Stimulated activated effector memory CD8-positive, alpha-beta T cell treated with anti-CD3 and anti-CD28 coated beads, Interleukin-12 subunit alpha, Interleukin-12 subunit beta, amount 100 ng/mL, for 72 hours (primary cell): ENCODE measurements around the gene RCAN2.

Source experiments
- ATAC-seq: fragments of 150-1000 bp; cut with Tn5 transposase; 2 replicates; pipeline ENCODE4 v1.10.0; 2021
- DNase-seq, 2 donors: peaks; one replicate each; pipeline ENCODE4 v3.0.0; 2021 to 2022; ENCODE audit warnings: low spot score in 2 of 2
- H3K27ac Mint-ChIP-seq: one replicate; pipeline ENCODE4 v1.8.0; 2022; ENCODE audit warnings: mild to moderate bottlenecking, mixed read lengths
- H3K36me3 Mint-ChIP-seq: one replicate; pipeline ENCODE4 v1.8.0; 2022; ENCODE audit warnings: mild to moderate bottlenecking, mixed read lengths
- H3K4me1 Mint-ChIP-seq: one replicate; pipeline ENCODE4 v1.8.0; 2022; ENCODE audit warnings: mixed read lengths
- H3K4me3 Mint-ChIP-seq: one replicate; pipeline ENCODE4 v1.8.0; 2022; ENCODE audit warnings: mild to moderate bottlenecking, mixed read lengths
- H3K9me3 Mint-ChIP-seq: one replicate; pipeline ENCODE4 v1.8.0; 2022; ENCODE audit warnings: mixed read lengths

The RCAN2 gene

DNA sequence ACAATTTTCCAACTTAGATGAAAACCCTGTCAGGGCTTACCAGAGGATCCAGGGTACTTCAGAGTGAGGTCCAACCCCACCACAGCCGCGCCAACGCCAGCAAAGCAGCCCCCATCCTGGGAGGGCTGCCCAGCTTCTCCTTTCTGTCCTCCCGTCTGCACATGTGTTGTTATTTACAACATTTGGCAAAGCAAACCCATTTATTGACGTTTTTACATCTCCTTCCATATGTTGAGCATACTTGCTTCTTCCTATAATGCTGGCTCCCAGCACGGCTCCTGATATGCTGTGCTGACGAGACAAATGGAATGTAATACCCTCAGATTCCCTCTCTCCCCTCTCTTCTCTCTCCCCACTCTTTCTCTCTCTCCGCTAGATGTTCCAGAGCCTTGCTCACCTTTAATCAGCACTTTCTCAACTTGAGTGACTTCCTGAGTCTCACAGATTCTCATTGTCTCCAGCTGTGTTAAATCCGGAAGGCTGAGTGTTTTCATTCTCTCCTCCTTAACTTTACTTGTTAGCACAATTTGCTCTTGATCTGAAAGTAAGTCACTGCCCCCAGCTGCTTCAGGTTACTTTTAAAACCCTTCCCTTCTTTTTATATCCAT, 22.7 kb downstream of the RCAN2 start:
- no peak overlapping the region for H3K4me3 Mint-ChIP-seq
- no peaks in the 10 kb centered on the region for H3K4me1 Mint-ChIP-seq
- ATAC-seq (no peak), DNase-seq (no peak)
- H3K27ac Mint-ChIP-seq: no peak overlapping the region
- H3K9me3 Mint-ChIP-seq: no peaks in the 10 kb centered on the region
- no peaks in the 10 kb centered on the region for H3K36me3 Mint-ChIP-seq

DNA sequence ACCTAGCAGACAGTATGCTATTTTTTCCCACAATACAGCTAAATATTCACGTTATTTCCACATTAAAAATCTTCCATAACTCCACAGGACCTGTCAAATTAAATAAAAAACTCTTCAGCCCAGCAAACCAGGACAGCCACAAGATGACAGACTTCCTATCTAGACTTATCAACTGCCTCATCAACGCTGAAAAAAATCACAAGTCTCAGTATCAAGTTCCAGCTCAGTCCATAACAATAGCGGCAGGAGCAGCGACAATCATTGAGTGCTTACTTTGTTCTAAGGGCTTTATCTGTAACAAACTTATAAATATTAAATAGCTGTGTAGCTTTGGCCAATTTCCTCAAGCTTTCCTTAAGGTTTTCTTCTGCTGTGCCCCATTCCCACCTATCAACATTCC, 24.7 kb downstream of the RCAN2 start:
- no peak for DNase-seq
- no peaks in the 10 kb centered on the region for H3K4me1 Mint-ChIP-seq
- H3K4me3 Mint-ChIP-seq: no peak overlapping the region
- no peaks in the 10 kb centered on the region for H3K36me3 Mint-ChIP-seq
- no peak for ATAC-seq
- H3K27ac Mint-ChIP-seq: no peak overlapping the region
- H3K9me3 Mint-ChIP-seq: no peaks in the 10 kb centered on the region

DNA sequence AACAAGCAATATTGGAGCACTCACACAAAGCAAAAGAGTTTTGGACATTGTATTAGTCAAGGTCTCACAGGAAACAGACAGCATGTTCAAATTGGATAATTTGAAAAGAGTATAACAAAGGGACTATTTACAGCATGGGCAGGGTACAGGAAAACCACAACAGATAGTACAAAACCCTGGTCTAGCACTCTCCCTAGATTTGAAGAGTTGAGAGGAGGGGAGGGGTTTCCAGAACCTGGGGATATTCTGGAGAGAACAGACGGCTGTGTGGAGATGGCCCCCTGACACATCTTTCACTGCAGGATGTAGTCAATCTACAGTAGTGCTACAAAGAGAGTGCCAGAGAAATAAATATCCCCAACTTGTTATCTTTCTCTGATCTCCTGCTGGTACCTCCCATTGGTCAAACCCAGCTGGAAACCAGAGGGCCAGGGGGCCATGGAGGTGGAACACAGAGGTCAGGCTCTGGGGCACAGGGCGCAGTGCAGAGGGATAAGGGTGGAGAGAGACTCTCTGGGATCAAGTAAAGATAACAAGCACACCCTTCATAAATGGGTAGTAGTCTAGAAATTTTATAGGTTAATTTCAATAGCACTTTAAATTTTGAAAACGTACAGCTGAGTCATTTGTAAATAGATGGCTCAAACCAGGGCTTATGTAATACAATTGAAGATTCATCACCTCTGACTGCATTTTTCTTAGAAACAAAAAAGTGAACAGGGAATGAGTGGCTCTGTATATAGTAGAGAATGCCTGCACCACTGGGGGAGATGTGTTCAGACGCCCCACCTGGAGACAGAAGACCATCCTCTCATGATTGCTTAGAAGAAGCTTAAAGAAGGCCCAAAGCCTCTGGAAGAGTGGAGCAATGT, 25.7 kb downstream of the RCAN2 start:
- no peak for DNase-seq
- H3K36me3 Mint-ChIP-seq: no peaks in the 10 kb centered on the region
- no peaks in the 10 kb centered on the region for H3K4me1 Mint-ChIP-seq
- ATAC-seq: peak; percentile 42
- no peaks in the 10 kb centered on the region for H3K9me3 Mint-ChIP-seq
- H3K27ac Mint-ChIP-seq: no peak overlapping the region
- no peak overlapping the region for H3K4me3 Mint-ChIP-seq

DNA sequence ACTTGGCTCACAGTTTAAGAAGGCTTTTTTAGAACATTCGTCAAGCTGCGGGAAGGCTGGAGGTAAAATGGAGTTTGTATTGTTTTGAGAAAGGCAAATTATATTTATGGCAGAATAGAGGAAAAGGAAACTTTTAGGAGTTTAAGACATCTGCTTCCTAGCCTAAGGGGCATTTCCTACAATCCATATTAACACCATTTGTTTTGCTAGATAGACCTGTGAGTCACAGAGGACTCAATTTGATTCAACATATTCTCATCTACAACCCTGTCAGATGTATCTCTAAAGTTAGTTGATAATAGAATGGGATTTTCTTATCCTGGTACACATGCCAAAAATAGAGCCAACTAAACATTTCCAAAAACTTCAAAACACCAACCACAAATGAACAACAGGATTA, 35.0 kb downstream of the RCAN2 start:
- Mint-ChIP-seq H3K4me3 (no peak overlapping the region), H3K27ac (no peak overlapping the region)

DNA sequence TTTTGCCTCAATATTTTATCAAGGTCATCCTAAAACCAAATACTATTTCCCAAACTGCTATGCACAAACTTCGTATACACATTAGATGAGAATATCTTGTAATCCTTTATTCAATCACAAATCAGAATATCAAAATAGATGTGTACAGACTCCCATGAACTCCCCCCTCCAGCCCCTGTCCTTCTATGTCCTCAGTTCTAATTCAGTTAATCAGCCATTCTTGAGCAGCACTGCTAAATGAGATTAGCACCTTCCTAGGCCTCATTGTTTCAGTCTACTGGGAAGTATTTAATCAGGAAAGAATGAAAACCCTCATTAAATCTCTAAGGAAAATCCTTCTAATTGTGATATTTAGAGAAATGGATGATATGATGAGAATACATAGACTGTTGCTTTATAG, 36.6 kb downstream of the RCAN2 start:
- Mint-ChIP-seq H3K36me3 (no peaks in the 10 kb centered on the region), H3K27ac (no peak overlapping the region), H3K4me3 (no peak overlapping the region), H3K4me1 (no peaks in the 10 kb centered on the region), H3K9me3 (peaks cover 4% of the 10 kb centered on the region)
- DNase-seq (no peak), ATAC-seq (no peak)

More for the DNA sequence above, 35.0 kb downstream of the RCAN2 start:
- H3K9me3 Mint-ChIP-seq: no peaks in the 10 kb centered on the region
- ATAC-seq: no peak
- DNase-seq: no peak
- no peaks in the 10 kb centered on the region for H3K36me3 Mint-ChIP-seq
- H3K4me1 Mint-ChIP-seq: no peaks in the 10 kb centered on the region

DNA sequence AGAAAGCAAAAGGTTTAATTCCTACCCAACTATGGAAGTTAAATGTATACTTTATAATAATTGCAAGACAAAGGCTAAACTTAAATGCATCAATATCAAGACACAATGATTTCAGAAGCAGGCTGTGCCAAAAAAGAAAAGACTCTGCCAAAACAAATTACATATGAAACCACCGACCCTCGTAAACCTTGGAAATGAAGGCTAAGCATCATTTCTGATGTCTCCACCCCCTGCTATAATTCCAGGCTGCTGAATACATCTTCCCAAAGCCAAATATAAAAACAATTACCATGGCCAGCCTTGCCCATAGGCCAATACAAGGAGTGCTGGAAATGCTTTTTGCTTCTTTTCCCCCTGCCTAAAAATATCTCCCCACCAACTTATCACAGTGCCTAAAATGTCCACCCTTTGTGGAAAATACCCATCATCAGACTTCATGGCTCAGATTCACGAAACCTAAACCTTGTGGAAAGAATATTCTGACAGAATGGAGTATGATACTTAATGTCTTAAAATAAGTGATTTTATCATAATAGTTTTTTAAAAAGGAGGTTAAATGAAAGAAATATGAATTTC, 37.4 kb downstream of the RCAN2 start:
- no peaks in the 10 kb centered on the region for H3K4me1 Mint-ChIP-seq
- no peak overlapping the region for H3K4me3 Mint-ChIP-seq
- DNase-seq: no peak

DNA sequence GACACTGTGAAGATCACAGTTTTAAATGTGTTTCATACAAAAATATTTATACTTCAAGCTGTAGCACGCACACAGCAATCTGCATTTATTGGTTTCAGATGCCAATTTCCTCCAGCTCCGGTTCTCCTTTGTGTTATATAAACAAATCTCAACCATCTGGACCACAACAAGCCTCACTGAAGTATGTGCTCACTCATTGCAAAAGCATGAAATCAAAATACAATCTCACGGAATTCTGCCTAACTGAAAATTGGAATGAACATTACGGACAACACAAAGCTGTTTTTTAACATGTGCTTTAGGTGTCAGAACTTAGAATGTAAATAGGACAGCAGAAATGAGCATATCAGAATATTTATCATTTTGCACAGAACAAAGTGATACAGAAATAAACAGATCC, 38.0 kb downstream of the RCAN2 start:
- Mint-ChIP-seq H3K27ac (no peak overlapping the region), H3K4me3 (no peak overlapping the region), H3K4me1 (no peaks in the 10 kb centered on the region), H3K9me3 (peaks cover 4% of the 10 kb centered on the region), H3K36me3 (no peaks in the 10 kb centered on the region)
- ATAC-seq (no peak), DNase-seq (no peak)

More for the DNA sequence above, 37.4 kb downstream of the RCAN2 start:
- peaks cover 4% of the 10 kb centered on the region for H3K9me3 Mint-ChIP-seq
- ATAC-seq: no peak
- H3K36me3 Mint-ChIP-seq: no peaks in the 10 kb centered on the region
- no peak overlapping the region for H3K27ac Mint-ChIP-seq

DNA sequence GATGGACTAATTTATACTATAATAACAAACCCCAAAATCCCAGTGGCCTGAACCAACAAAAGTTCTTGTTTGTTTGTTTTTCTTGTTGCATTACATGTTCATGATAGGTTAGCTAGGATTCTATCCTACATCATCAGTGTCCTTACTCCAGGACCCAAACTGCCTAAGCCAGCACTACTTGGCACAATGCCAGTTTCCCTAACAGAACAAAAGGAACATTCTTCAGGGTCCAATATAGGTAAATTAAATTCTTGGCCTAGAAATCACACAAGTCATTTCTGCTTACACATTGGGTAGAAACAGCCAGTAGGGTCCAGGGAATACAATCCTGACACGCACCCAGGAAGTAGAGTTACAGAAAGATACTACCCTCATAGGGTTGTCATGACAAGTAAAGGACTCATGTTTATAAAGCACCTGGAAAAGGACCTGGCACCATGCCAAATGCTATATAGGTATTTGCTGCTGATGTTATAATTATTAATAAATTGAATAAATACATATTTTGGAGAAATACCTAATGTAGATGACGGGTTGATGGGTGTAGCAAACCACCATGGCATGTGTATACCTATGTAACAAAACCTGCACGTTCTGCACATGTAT, 38.8 kb downstream of the RCAN2 start:
- Mint-ChIP-seq H3K4me3 (no peak overlapping the region), H3K27ac (no peak overlapping the region), H3K4me1 (no peaks in the 10 kb centered on the region), H3K9me3 (peaks cover 7% of the 10 kb centered on the region), H3K36me3 (no peaks in the 10 kb centered on the region)
- ATAC-seq: no peak
- DNase-seq: no peak

DNA sequence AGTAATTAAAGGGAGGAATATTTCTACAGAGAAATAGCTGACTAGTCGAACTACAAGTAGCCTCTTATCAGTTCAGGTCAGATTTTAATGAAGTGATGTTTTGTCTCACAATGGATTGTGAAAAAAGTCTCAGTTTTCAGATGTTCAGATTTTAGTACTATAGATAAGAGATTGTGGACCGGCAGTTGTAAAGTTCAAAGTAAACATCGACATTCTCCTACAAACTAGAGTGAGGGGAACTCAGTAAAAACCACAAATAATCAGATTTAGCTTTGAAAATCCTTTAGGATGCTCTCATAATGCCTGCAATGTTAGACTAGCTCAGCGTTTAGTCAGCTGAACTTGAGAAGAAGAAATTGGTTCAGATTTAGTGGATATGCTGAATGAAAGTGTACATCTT, 39.9 kb downstream of the RCAN2 start:
- Mint-ChIP-seq H3K4me1 (no peaks in the 10 kb centered on the region), H3K9me3 (peaks cover 7% of the 10 kb centered on the region), H3K27ac (no peak overlapping the region)

DNA sequence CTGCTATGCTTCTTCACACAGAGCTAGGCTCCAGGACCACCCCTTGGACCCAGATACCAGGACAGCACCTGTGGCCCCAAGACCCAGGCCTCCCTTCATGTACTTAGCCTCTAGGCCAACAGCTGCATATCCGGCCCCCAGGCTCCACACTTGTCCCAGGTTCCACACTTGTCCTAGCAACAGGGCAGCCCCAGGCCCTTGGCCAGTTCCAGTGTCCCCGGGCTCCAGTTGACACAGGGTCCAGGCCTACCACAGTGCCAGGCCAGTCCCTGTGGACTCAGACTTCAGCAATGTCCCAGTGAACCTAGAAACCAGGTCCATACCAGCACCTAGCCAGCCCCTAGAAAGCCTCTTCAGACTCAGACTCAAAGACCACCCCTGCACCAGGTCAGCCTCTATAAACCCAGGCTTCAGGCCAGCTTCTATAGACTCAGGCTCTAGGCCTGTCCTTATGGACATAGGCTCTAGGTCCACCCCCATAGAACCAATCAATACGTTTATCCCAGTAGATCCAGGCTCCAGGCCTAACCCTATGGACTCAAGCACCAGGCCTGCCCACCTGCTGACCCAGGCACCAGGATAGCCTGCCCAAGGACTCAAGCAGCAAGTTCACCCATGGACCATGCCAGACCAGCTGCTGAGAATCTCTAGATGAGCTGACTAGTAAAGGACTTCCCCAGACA, 46.3 kb downstream of the RCAN2 start:
- DNase-seq (no peak), ATAC-seq (no peak)
- no peak overlapping the region for H3K27ac Mint-ChIP-seq
- peaks cover 11% of the 10 kb centered on the region for H3K9me3 Mint-ChIP-seq
- H3K4me1 Mint-ChIP-seq: no peaks in the 10 kb centered on the region
- H3K4me3 Mint-ChIP-seq: no peak overlapping the region
- no peaks in the 10 kb centered on the region for H3K36me3 Mint-ChIP-seq

More for the DNA sequence above, 39.9 kb downstream of the RCAN2 start:
- no peak overlapping the region for H3K4me3 Mint-ChIP-seq
- DNase-seq: no peak
- no peaks in the 10 kb centered on the region for H3K36me3 Mint-ChIP-seq
- ATAC-seq: no peak

DNA sequence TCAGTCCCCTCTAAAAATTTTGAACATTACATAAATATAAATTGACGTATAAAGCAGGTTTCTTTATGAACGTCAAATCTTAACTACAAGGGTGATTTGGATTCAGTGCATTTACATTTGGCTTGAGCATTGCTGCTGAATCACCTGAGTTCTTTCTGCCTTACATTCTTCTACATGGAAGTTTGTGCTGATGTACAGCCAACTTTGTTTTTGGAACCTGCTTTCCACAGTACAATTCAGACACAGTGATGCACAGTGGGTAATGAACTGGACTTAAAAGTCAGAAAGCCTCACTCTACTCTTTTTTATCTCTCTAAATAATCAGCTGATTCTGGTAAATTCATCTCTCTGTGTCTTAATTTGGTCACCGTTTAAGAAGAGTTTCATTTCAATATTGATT, 47.6 kb downstream of the RCAN2 start:
- ATAC-seq: no peak
- H3K4me3 Mint-ChIP-seq: no peak overlapping the region
- no peaks in the 10 kb centered on the region for H3K36me3 Mint-ChIP-seq
- no peak for DNase-seq
- H3K27ac Mint-ChIP-seq: no peak overlapping the region
- H3K9me3 Mint-ChIP-seq: peaks cover 11% of the 10 kb centered on the region
- no peaks in the 10 kb centered on the region for H3K4me1 Mint-ChIP-seq

DNA sequence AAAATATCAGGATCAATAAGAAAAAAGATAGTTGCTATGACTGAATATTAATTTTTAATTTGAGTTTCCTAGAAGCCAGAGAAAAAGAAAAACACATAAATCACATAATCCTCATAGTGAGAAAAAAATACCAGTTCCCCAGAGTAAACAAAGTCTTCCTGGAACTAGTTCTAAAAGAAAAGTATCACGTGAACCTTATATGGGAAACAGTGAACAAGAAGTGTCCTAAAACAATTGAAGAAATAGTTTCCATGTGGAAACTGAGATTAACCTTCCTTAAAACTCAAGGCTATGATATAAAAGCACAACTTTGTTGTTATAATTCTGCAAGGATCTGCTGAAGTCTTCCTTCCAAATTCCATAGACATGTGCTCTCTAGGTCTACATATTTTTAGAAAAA, 50.6 kb downstream of the RCAN2 start:
- peaks cover 3% of the 10 kb centered on the region for H3K9me3 Mint-ChIP-seq
- no peak overlapping the region for H3K4me3 Mint-ChIP-seq
- no peak for ATAC-seq
- no peaks in the 10 kb centered on the region for H3K36me3 Mint-ChIP-seq
- DNase-seq: no peak
- H3K27ac Mint-ChIP-seq: no peak overlapping the region
- no peaks in the 10 kb centered on the region for H3K4me1 Mint-ChIP-seq

DNA sequence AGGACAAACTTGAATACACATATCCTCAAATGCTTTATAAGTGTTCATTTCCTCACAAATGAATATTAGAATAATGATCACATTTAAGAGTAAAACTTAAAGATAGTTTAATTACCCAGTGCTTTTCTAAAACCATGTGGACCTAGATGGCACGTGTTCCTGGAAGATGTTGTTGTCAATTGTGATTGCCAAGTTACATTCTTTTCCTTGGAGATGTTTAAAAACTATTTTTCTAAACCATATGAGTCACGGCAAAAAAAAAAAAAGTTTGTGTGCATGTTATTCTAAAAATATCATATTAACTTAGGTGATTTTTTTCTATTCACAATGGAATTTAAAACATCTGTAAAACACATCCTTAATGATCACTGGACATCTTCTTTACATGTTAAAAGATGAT, 51.1 kb downstream of the RCAN2 start:
- ATAC-seq: no peak
- no peaks in the 10 kb centered on the region for H3K36me3 Mint-ChIP-seq
- no peaks in the 10 kb centered on the region for H3K4me1 Mint-ChIP-seq
- H3K27ac Mint-ChIP-seq: no peak overlapping the region
- no peak overlapping the region for H3K4me3 Mint-ChIP-seq
- no peaks in the 10 kb centered on the region for H3K9me3 Mint-ChIP-seq
- DNase-seq: no peak

DNA sequence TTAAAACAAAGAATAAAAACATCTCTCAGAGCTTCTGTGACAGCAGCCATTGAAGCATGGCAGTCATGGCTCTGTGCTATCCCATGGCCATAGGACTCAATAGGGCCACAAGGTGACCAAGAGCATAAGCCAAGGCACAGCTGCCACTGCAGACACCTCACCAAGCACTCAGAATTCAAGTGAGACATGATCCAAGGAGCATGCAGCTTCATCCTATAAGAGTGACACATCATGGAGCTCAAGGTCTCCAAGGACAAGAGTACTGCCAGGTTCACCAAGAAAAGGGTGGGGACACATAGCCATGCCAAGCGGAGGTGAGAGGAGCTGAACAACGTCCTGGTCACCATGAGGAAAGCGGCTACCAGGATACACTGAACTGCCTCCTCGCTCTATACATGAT, 53.0 kb downstream of the RCAN2 start:
- ATAC-seq: no peak
- no peaks in the 10 kb centered on the region for H3K4me1 Mint-ChIP-seq
- H3K9me3 Mint-ChIP-seq: no peaks in the 10 kb centered on the region
- H3K27ac Mint-ChIP-seq: no peak overlapping the region
- DNase-seq: no peak
- no peak overlapping the region for H3K4me3 Mint-ChIP-seq
- H3K36me3 Mint-ChIP-seq: no peaks in the 10 kb centered on the region

DNA sequence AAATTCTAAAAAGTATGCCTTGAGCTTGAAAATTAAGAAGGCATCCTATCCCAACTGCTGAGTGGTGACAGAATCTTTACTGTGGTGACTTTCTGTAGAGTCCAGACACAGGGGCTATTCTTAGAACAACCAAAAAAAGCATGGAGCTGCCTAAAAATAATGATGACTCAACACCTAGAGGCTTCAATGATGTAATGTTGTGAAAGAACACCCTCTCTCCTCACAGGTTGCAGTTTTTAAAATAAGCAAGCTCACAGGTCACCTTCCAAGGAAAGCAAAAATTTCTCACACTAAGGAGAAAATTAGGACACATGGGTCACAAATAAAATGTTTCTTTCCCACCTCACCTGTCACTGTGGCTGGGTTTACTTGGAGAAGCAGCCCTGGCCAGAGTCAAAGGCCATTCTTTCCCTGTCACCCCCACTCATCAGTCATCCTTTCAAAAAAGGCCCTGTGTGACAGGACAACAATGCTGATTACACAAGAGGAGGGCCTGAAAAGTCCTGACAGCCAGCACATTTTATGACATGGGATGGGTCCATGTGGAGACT, 53.5 kb downstream of the RCAN2 start:
- Mint-ChIP-seq H3K4me3 (no peak overlapping the region), H3K4me1 (no peaks in the 10 kb centered on the region), H3K36me3 (no peaks in the 10 kb centered on the region), H3K9me3 (no peaks in the 10 kb centered on the region), H3K27ac (no peak overlapping the region)
- DNase-seq (no peak), ATAC-seq (no peak)
